ENCODE data around the gene NR6A1.

DNA sequence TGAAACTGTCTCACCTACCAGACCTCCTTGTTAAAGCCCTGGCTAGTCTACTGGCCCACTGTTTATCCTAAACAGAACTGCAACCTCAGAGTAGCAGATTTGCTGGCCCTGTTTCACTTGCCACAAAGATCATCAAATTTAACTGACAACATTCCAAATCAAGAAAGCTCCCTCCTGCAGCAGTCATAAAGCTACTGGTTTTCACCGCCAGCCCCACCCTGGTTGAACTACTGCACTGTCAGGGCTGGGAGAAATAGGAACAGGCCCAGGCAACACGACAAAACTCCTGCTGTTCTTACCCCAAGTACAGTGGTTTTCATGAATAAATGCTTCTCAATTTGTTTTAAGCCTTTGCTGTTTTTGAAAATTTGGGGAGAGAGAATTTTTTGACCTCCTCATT lies 63.0 kb downstream of the NR6A1 start:
- TF ChIP-seq, protein P1, sequence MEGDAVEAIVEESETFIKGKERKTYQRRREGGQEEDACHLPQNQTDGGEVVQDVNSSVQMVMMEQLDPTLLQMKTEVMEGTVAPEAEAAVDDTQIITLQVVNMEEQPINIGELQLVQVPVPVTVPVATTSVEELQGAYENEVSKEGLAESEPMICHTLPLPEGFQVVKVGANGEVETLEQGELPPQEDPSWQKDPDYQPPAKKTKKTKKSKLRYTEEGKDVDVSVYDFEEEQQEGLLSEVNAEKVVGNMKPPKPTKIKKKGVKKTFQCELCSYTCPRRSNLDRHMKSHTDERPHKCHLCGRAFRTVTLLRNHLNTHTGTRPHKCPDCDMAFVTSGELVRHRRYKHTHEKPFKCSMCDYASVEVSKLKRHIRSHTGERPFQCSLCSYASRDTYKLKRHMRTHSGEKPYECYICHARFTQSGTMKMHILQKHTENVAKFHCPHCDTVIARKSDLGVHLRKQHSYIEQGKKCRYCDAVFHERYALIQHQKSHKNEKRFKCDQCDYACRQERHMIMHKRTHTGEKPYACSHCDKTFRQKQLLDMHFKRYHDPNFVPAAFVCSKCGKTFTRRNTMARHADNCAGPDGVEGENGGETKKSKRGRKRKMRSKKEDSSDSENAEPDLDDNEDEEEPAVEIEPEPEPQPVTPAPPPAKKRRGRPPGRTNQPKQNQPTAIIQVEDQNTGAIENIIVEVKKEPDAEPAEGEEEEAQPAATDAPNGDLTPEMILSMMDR (IDR thresholded peaks at IDR 0.05), result no peak
- no peak for TF ChIP-seq POLR2A (IDR thresholded peaks at IDR 0.05)
